ENCODE measurements around the gene OAS3. TPM values are rescaled to one million over a fixed set of nuclear protein-coding genes. Genes with fewer than 3 reads are reported as not detected.
"Not testable (repeated sequence)": the region's sequence is repeated elsewhere in the genome, so short reads cannot be mapped to it uniquely, and the experiment has no call there.

Gene OAS3
- total RNA-seq, 1 experiment from 2014 or later: 25.5 TPM

DNA sequence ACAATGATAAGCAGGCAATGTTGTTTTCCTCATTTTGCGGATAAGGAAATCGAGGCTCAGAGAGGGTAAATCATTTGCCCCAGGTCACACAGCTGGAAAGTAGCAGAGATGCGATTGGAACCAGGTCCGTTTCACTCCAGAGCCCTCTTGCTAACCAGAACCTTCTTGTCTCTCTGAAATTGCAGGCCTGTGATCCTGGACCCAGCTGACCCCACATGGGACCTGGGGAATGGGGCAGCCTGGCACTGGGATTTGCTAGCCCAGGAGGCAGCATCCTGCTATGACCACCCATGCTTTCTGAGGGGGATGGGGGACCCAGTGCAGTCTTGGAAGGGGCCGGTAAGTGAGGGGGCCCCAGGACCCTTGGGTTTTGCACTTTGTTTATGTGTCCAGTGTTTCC is 9.5 kb downstream of the OAS3 start:
- POLR2A ChIA-PET (ENCODE audit: unreplicated experiment): no interaction called here
- Histone ChIP-seq H3K4me2 (ENCODE audit: low read length) (no peak overlapping the region), H3F3A (ENCODE audit: low read length, unreplicated experiment) (no peaks in the 10 kb centered on the region), H3K79me2 (ENCODE audit: low read length) (no peaks in the 10 kb centered on the region), H3K9me2 (replicated peaks; ENCODE audit: low read length) (no peaks in the 10 kb centered on the region), H2AFZ (ENCODE audit: low read length) (no peak overlapping the region), H3K4me1 (ENCODE audit: insufficient read depth, low read length) (no peaks in the 10 kb centered on the region), H3K9ac (ENCODE audit: low read length) (no peak overlapping the region), H3K9me3 (ENCODE audit: low read length) (no peaks in the 10 kb centered on the region), H3K27ac (ENCODE audit: low read length) (no peak overlapping the region), H4K20me1 (ENCODE audit: low read length) (no peaks in the 10 kb centered on the region), H3K4me3 (ENCODE audit: low read length) (no peak overlapping the region), H3K27me3 (ENCODE audit: low read length) (no peaks in the 10 kb centered on the region), H3K36me3 (ENCODE audit: low read depth, low read length) (no peaks in the 10 kb centered on the region)
- no peak for TF ChIP-seq EZH2 (IDR thresholded peaks at IDR 0.05; ENCODE audit: low read length, unreplicated experiment)
- TF ChIP-seq, protein P1, sequence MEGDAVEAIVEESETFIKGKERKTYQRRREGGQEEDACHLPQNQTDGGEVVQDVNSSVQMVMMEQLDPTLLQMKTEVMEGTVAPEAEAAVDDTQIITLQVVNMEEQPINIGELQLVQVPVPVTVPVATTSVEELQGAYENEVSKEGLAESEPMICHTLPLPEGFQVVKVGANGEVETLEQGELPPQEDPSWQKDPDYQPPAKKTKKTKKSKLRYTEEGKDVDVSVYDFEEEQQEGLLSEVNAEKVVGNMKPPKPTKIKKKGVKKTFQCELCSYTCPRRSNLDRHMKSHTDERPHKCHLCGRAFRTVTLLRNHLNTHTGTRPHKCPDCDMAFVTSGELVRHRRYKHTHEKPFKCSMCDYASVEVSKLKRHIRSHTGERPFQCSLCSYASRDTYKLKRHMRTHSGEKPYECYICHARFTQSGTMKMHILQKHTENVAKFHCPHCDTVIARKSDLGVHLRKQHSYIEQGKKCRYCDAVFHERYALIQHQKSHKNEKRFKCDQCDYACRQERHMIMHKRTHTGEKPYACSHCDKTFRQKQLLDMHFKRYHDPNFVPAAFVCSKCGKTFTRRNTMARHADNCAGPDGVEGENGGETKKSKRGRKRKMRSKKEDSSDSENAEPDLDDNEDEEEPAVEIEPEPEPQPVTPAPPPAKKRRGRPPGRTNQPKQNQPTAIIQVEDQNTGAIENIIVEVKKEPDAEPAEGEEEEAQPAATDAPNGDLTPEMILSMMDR (conservative IDR thresholded peaks at IDR 0.05; ENCODE audit: low read depth, low read length): no peak
- TF ChIP-seq EZH2phosphoT487 (IDR thresholded peaks at IDR 0.05; ENCODE audit: borderline replicate concordance, low read length): no peak
- intact Hi-C loops (cut with micrococcal nuclease): no loop called here
- BruUV-seq (replicated peaks): no TSS peak
- ATAC-seq (no peak), DNase-seq (no peak)
- CTCF ChIA-PET: no interaction called here

DNA sequence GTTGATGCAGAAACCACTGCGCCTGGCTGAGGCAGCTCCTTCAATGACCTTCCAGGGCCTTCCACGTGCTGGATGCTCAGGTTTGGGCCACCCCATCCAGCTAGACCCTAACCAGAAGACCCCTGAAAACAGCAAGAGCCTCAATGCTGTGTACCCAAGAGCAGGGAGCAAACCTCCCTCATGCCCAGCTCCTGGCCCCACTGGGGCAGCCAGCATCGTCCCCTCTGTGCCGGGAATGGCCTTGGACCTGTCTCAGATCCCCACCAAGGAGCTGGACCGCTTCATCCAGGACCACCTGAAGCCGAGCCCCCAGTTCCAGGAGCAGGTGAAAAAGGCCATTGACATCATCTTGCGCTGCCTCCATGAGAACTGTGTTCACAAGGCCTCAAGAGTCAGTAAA is 10.5 kb downstream of the OAS3 start:
- no peaks in the 10 kb centered on the region for H4K20me1 ChIP-seq (ENCODE audit: low read length)
- no peaks in the 10 kb centered on the region for H3K9me3 ChIP-seq (ENCODE audit: low read length)
- H2AFZ ChIP-seq (ENCODE audit: low read length): no peak overlapping the region
- TF ChIP-seq EZH2 (IDR thresholded peaks at IDR 0.05; ENCODE audit: low read length, unreplicated experiment) (no peak), EZH2phosphoT487 (IDR thresholded peaks at IDR 0.05; ENCODE audit: borderline replicate concordance, low read length) (no peak)
- ChIA-PET CTCF (no interaction called here), POLR2A (ENCODE audit: unreplicated experiment) (no interaction called here)
- no TSS peak for BruUV-seq (replicated peaks)
- H3K9me2 ChIP-seq (replicated peaks; ENCODE audit: low read length): no peaks in the 10 kb centered on the region
- no peaks in the 10 kb centered on the region for H3F3A ChIP-seq (ENCODE audit: low read length, unreplicated experiment)
- DNase-seq: no peak
- intact Hi-C loops (cut with micrococcal nuclease): no loop called here
- ATAC-seq: no peak
- H3K27ac ChIP-seq (ENCODE audit: low read length): no peak overlapping the region
- no peaks in the 10 kb centered on the region for H3K27me3 ChIP-seq (ENCODE audit: low read length)
- H3K4me2 ChIP-seq (ENCODE audit: low read length): no peak overlapping the region
- no peak overlapping the region for H3K9ac ChIP-seq (ENCODE audit: low read length)
- no peaks in the 10 kb centered on the region for H3K79me2 ChIP-seq (ENCODE audit: low read length)
- H3K4me3 ChIP-seq (ENCODE audit: low read length): no peak overlapping the region
- no peaks in the 10 kb centered on the region for H3K36me3 ChIP-seq (ENCODE audit: low read depth, low read length)
- H3K4me1 ChIP-seq (ENCODE audit: insufficient read depth, low read length): no peaks in the 10 kb centered on the region

DNA sequence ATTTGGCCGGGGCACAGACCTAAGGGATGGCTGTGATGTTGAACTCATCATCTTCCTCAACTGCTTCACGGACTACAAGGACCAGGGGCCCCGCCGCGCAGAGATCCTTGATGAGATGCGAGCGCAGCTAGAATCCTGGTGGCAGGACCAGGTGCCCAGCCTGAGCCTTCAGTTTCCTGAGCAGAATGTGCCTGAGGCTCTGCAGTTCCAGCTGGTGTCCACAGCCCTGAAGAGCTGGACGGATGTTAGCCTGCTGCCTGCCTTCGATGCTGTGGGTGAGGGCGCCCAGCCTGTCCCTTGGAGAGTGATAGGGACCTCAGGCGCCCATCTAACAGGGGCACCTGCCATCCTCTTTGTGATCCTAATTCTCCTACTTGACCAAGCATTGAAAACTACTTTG is 12.4 kb downstream of the OAS3 start:
- H3F3A ChIP-seq (ENCODE audit: low read length, unreplicated experiment): no peaks in the 10 kb centered on the region
- CTCF ChIA-PET: no interaction called here
- no peak overlapping the region for H3K4me3 ChIP-seq (ENCODE audit: low read length)
- ATAC-seq (no peak), DNase-seq (no peak)
- TF ChIP-seq EZH2 (IDR thresholded peaks at IDR 0.05; ENCODE audit: low read length, unreplicated experiment) (no peak), EZH2phosphoT487 (IDR thresholded peaks at IDR 0.05; ENCODE audit: borderline replicate concordance, low read length) (no peak)
- TF ChIP-seq, protein P1 (conservative IDR thresholded peaks at IDR 0.05; ENCODE audit: low read depth, low read length): no peak
- H3K4me2 ChIP-seq (ENCODE audit: low read length): no peak overlapping the region
- H3K79me2 ChIP-seq (ENCODE audit: low read length): no peaks in the 10 kb centered on the region
- H3K27me3 ChIP-seq (ENCODE audit: low read length): no peaks in the 10 kb centered on the region
- H3K9me2 ChIP-seq (replicated peaks; ENCODE audit: low read length): no peaks in the 10 kb centered on the region
- no peak overlapping the region for H3K27ac ChIP-seq (ENCODE audit: low read length)
- no peaks in the 10 kb centered on the region for H4K20me1 ChIP-seq (ENCODE audit: low read length)
- no peaks in the 10 kb centered on the region for H3K36me3 ChIP-seq (ENCODE audit: low read depth, low read length)
- no peaks in the 10 kb centered on the region for H3K4me1 ChIP-seq (ENCODE audit: insufficient read depth, low read length)
- intact Hi-C loops (cut with micrococcal nuclease): no loop called here
- POLR2A ChIA-PET (ENCODE audit: unreplicated experiment): no interaction called here
- H2AFZ ChIP-seq (ENCODE audit: low read length): no peak overlapping the region
- BruUV-seq (replicated peaks): no TSS peak
- no peaks in the 10 kb centered on the region for H3K9me3 ChIP-seq (ENCODE audit: low read length)
- H3K9ac ChIP-seq (ENCODE audit: low read length): no peak overlapping the region

DNA sequence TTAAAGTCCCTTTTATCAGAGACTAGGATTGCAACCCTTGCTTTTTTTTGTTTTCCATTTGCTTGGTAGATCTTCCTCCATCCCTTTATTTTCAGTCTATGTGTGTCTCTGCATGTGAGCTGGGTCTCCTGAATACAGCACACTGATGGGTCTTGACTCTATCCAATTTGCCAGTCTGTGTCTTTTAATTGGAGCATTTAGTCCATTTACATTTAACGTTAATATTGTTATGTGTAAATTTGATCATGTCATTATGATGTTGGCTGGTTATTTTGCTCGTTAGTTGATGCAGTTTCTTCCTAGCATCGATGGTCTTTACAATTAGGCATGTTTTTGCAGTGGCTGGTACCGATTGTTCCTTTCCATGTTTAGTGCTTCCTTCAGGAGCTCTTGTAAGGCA is 18.9 kb downstream of the OAS3 start:
- H3K27me3 ChIP-seq (ENCODE audit: low read length); BruUV-seq (replicated peaks); H4K20me1 ChIP-seq (ENCODE audit: low read length); H3K4me1 ChIP-seq (ENCODE audit: insufficient read depth, low read length); intact Hi-C loops (cut with micrococcal nuclease); POLR2A ChIA-PET (ENCODE audit: unreplicated experiment); H3K4me2 ChIP-seq (ENCODE audit: low read length); H3K9ac ChIP-seq (ENCODE audit: low read length); H3K9me3 ChIP-seq (ENCODE audit: low read length); H2AFZ ChIP-seq (ENCODE audit: low read length); DNase-seq; H3K4me3 ChIP-seq (ENCODE audit: low read length); H3K79me2 ChIP-seq (ENCODE audit: low read length); H3K27ac ChIP-seq (ENCODE audit: low read length); H3K36me3 ChIP-seq (ENCODE audit: low read depth, low read length); H3K9me2 ChIP-seq (replicated peaks; ENCODE audit: low read length); CTCF ChIA-PET; H3F3A ChIP-seq (ENCODE audit: low read length, unreplicated experiment); ATAC-seq: not testable (repeated sequence)
